HepG2 (cell line): ENCODE data around the gene KAZN. TPM values are rescaled to one million over a fixed set of nuclear protein-coding genes. Genes with fewer than 3 reads are reported as not detected.

Experiments used
- ETV6 ChIP-seq: sonication (generic); formaldehyde crosslinking; conservative IDR thresholded peaks from 2 replicates; pipeline ENCODE4 v1.4.0; 2020; ENCODE audit warnings: missing genetic modification reagents
- GABPB1 ChIP-seq: IDR thresholded peaks from 2 replicates; pipeline ENCODE4 v1.6.1; 2016; ENCODE audit warnings: mild to moderate bottlenecking, missing genetic modification reagents, moderate library complexity, missing compliant biosample characterization
- GATAD1 ChIP-seq: IDR thresholded peaks from 2 replicates; pipeline ENCODE4 v1.6.1; 2016; ENCODE audit warnings: missing genetic modification reagents, missing compliant biosample characterization
- HIVEP1 ChIP-seq: sonication (generic); formaldehyde crosslinking; IDR thresholded peaks from 2 replicates; pipeline ENCODE4 v1.4.0; 2020; ENCODE audit warnings: mild to moderate bottlenecking, missing genetic modification reagents
- HNF4A ChIP-seq: sonication (generic); formaldehyde crosslinking; IDR thresholded peaks from 2 replicates; pipeline ENCODE4 v1.4.0; 2020; ENCODE audit warnings: missing genetic modification reagents
- KDM2A ChIP-seq: sonication (generic); formaldehyde crosslinking; IDR thresholded peaks from 2 replicates; pipeline ENCODE4 v1.4.0; 2020; ENCODE audit warnings: low read depth, missing genetic modification reagents, borderline replicate concordance
- NFE2 ChIP-seq: sonication (generic); formaldehyde crosslinking; IDR thresholded peaks from 2 replicates; pipeline ENCODE4 v1.4.0; 2020; ENCODE audit warnings: missing genetic modification reagents
- POLR2A ChIP-seq, 2 experiments: IDR thresholded peaks; 2 replicates each; pipeline ENCODE4 v1.6.1; 2011; ENCODE audit warnings: low read depth in 2 of 2, low read length in 2 of 2, mild to moderate bottlenecking in 1 of 2, moderate library complexity in 1 of 2; ENCODE audit not compliant: insufficient read depth in 1 of 2
- SCMH1 ChIP-seq: sonication (generic); formaldehyde crosslinking; IDR thresholded peaks from 2 replicates; pipeline ENCODE4 v1.9.0; 2021; ENCODE audit warnings: missing genetic modification reagents, mild to moderate bottlenecking, borderline replicate concordance
- ZNF180 ChIP-seq: sonication (generic); formaldehyde crosslinking; IDR thresholded peaks from 2 replicates; pipeline ENCODE4 v1.4.0; 2020; ENCODE audit warnings: low read depth, missing genetic modification reagents, borderline replicate concordance
- ZNF343 ChIP-seq: sonication (generic); formaldehyde crosslinking; IDR thresholded peaks from 2 replicates; pipeline ENCODE4 v1.4.0; 2020; ENCODE audit warnings: mild to moderate bottlenecking, missing genetic modification reagents
- ZNF775 ChIP-seq: sonication (generic); formaldehyde crosslinking; IDR thresholded peaks from 2 replicates; pipeline ENCODE4 v1.4.0; 2020; ENCODE audit warnings: missing genetic modification reagents, mild to moderate bottlenecking, moderate library complexity, borderline replicate concordance
- polyA plus RNA-seq, 8 experiments: library from polyadenylated mRNA; depleted of rRNA in 3 of 8; stranded (reverse) in 7 of 8; unstranded in 1 of 8; fragments of >200 nt; fragmentation: Illumina TruSeq in 4 of 8; extraction: Trizol in 4 of 8; gene quantifications; 2 replicates each; pipeline versions ENCODE4 v1.2.1 to v1.2.3, GENCODE V29; 2011 to 2016; ENCODE audit warnings: low read depth in 4 of 8, missing spikeins in 1 of 8, mixed read lengths in 1 of 8; ENCODE audit not compliant: insufficient read depth in 1 of 8
- total RNA-seq, 5 experiments: library from RNA; depleted of rRNA; stranded (reverse); fragments of >200 nt; fragmentation: Illumina TruSeq; extraction: Trizol; gene quantifications; 2 replicates each; pipeline ENCODE4 v1.2.3, GENCODE V29; 2016; ENCODE audit warnings: low read depth in 1 of 5
- TF ChIP-seq, protein P1 (sequence below), 2 experiments: fragments of 450-650 bp in 1 of 2; sonication (generic) in 1 of 2; formaldehyde crosslinking in 1 of 2; IDR thresholded peaks; 2 replicates each; pipeline versions ENCODE4 v1.6.1 to v1.8.0; 2016 to 2022; ENCODE audit warnings: antibody characterized with exemption in 1 of 2, mild to moderate bottlenecking in 1 of 2, missing genetic modification reagents in 1 of 2
- TF ChIP-seq, protein P2 (sequence below): IDR thresholded peaks from 2 replicates; pipeline ENCODE4 v1.6.1; 2012; ENCODE audit warnings: low read length, improper control_type of control experiment
- TF ChIP-seq, protein P3 (sequence below): sonication (generic); IDR thresholded peaks from 2 replicates; pipeline ENCODE4 v1.6.1; 2016; ENCODE audit warnings: low read depth, borderline replicate concordance
- TF ChIP-seq, protein P4 (sequence below): sonication (generic); formaldehyde crosslinking; IDR thresholded peaks from 2 replicates; pipeline ENCODE4 v1.5.1; 2020; ENCODE audit warnings: mild to moderate bottlenecking, moderate library complexity, missing genetic modification reagents

Gene KAZN
- total and polyA plus RNA-seq, 2 of the 13 experiments (the other 11 are each of a cell fraction or from before 2014, with no cell fraction given), result 10.4 to 13.5 TPM

DNA sequence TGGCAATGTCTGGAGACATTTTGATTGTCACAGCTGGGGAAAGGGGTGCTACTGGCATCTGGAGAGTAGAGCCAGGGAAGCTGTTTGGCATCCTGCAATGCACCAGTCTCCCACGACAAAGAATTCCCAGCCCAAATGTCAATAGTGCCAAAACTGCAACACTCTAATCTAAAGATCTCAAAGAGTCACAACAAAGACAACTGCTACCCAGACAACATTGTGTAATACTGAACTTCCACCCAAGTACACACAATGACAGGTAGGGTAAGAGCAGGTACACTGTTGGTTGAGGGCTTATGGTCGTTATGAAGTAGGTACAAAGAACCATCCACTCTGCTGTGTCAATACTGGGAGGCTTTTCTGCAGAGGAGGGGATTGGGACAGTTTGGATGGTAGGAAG is 546.8 kb downstream of the KAZN start (continued):
- TF ChIP-seq, protein P1, sequence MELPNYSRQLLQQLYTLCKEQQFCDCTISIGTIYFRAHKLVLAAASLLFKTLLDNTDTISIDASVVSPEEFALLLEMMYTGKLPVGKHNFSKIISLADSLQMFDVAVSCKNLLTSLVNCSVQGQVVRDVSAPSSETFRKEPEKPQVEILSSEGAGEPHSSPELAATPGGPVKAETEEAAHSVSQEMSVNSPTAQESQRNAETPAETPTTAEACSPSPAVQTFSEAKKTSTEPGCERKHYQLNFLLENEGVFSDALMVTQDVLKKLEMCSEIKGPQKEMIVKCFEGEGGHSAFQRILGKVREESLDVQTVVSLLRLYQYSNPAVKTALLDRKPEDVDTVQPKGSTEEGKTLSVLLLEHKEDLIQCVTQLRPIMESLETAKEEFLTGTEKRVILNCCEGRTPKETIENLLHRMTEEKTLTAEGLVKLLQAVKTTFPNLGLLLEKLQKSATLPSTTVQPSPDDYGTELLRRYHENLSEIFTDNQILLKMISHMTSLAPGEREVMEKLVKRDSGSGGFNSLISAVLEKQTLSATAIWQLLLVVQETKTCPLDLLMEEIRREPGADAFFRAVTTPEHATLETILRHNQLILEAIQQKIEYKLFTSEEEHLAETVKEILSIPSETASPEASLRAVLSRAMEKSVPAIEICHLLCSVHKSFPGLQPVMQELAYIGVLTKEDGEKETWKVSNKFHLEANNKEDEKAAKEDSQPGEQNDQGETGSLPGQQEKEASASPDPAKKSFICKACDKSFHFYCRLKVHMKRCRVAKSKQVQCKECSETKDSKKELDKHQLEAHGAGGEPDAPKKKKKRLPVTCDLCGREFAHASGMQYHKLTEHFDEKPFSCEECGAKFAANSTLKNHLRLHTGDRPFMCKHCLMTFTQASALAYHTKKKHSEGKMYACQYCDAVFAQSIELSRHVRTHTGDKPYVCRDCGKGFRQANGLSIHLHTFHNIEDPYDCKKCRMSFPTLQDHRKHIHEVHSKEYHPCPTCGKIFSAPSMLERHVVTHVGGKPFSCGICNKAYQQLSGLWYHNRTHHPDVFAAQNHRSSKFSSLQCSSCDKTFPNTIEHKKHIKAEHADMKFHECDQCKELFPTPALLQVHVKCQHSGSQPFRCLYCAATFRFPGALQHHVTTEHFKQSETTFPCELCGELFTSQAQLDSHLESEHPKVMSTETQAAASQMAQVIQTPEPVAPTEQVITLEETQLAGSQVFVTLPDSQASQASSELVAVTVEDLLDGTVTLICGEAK (IDR thresholded peaks at IDR 0.05), result no peak
- TF ChIP-seq, protein P1 (CRISPR knock-in tag; IDR thresholded peaks at IDR 0.05), result no peak
- TF ChIP-seq ETV6 (CRISPR knock-in tag) (no peak), ZNF180 (no peak), KDM2A (CRISPR knock-in tag) (no peak), HNF4A (CRISPR knock-in tag) (peak; percentile 89), NFE2 (CRISPR knock-in tag) (no peak), POLR2A (IDR thresholded peaks at IDR 0.05; ENCODE audit: insufficient read depth in 1 of 2, low read depth in 2 of 2, low read length in 2 of 2) (no peak), ZNF775 (no peak), SCMH1 (CRISPR knock-in tag) (no peak), ZNF343 (CRISPR knock-in tag) (no peak), GATAD1 (0 out of 2 replicates have a peak, but pooled peaks have one; percentile 29), HIVEP1 (CRISPR knock-in tag) (no peak), GABPB1 (CRISPR knock-in tag) (no peak)
- TF ChIP-seq, protein P2, sequence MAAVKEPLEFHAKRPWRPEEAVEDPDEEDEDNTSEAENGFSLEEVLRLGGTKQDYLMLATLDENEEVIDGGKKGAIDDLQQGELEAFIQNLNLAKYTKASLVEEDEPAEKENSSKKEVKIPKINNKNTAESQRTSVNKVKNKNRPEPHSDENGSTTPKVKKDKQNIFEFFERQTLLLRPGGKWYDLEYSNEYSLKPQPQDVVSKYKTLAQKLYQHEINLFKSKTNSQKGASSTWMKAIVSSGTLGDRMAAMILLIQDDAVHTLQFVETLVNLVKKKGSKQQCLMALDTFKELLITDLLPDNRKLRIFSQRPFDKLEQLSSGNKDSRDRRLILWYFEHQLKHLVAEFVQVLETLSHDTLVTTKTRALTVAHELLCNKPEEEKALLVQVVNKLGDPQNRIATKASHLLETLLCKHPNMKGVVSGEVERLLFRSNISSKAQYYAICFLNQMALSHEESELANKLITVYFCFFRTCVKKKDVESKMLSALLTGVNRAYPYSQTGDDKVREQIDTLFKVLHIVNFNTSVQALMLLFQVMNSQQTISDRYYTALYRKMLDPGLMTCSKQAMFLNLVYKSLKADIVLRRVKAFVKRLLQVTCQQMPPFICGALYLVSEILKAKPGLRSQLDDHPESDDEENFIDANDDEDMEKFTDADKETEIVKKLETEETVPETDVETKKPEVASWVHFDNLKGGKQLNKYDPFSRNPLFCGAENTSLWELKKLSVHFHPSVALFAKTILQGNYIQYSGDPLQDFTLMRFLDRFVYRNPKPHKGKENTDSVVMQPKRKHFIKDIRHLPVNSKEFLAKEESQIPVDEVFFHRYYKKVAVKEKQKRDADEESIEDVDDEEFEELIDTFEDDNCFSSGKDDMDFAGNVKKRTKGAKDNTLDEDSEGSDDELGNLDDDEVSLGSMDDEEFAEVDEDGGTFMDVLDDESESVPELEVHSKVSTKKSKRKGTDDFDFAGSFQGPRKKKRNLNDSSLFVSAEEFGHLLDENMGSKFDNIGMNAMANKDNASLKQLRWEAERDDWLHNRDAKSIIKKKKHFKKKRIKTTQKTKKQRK, result no peak
- TF ChIP-seq, protein P3, sequence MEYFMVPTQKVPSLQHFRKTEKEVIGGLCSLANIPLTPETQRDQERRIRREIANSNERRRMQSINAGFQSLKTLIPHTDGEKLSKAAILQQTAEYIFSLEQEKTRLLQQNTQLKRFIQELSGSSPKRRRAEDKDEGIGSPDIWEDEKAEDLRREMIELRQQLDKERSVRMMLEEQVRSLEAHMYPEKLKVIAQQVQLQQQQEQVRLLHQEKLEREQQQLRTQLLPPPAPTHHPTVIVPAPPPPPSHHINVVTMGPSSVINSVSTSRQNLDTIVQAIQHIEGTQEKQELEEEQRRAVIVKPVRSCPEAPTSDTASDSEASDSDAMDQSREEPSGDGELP, result peak; percentile 53; the same call in 1 of the 2 replicates
- TF ChIP-seq, protein P4, sequence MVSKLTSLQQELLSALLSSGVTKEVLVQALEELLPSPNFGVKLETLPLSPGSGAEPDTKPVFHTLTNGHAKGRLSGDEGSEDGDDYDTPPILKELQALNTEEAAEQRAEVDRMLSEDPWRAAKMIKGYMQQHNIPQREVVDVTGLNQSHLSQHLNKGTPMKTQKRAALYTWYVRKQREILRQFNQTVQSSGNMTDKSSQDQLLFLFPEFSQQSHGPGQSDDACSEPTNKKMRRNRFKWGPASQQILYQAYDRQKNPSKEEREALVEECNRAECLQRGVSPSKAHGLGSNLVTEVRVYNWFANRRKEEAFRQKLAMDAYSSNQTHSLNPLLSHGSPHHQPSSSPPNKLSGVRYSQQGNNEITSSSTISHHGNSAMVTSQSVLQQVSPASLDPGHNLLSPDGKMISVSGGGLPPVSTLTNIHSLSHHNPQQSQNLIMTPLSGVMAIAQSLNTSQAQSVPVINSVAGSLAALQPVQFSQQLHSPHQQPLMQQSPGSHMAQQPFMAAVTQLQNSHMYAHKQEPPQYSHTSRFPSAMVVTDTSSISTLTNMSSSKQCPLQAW (CRISPR knock-in tag), result 0 out of 2 replicates have a peak, but pooled peaks have one; percentile 17
